Neural progenitor cell (in vitro differentiated cells): ENCODE results near the gene PPP1CA. TPM values are rescaled to one million over a fixed set of nuclear protein-coding genes. Genes with fewer than 3 reads are reported as not detected.

ENCODE experiments used
- DNase-seq: peaks from one replicate; pipeline ENCODE4 v3.0.0-alpha.2; 2016; ENCODE audit warnings: low spot score
- H2AFZ ChIP-seq: fragments of 200-600 bp; sonication (generic); replicated peaks from 2 replicates; pipeline ENCODE4 v1.6.1; 2016; ENCODE audit warnings: antibody characterized with exemption
- H3F3A ChIP-seq: fragments of 200-600 bp; sonication (generic); 2 replicates; pipeline ENCODE4 v1.6.1; 2016; ENCODE audit warnings: antibody characterized with exemption, low read depth
- H3K27ac ChIP-seq: fragments of 200-600 bp; sonication (generic); 2 replicates; pipeline ENCODE4 v1.5.1; 2016; ENCODE audit warnings: mild to moderate bottlenecking
- H3K27me3 ChIP-seq: fragments of 200-600 bp; sonication (generic); 2 replicates; pipeline ENCODE4 v1.6.1; 2016; ENCODE audit warnings: mild to moderate bottlenecking, moderate library complexity
- H3K36me3 ChIP-seq: fragments of 200-600 bp; sonication (generic); 2 replicates; pipeline ENCODE4 v1.5.1; 2016
- H3K4me1 ChIP-seq: fragments of 200-600 bp; sonication (generic); 2 replicates; pipeline ENCODE4 v1.6.1; 2016; ENCODE audit warnings: mixed run types
- H3K4me2 ChIP-seq: fragments of 200-600 bp; sonication (generic); 2 replicates; pipeline ENCODE4 v1.6.1; 2016
- H3K4me3 ChIP-seq: fragments of 200-600 bp; sonication (generic); 2 replicates; pipeline ENCODE4 v1.5.1; 2016
- H3K79me2 ChIP-seq: fragments of 200-600 bp; sonication (generic); 2 replicates; pipeline ENCODE4 v1.6.1; 2016; ENCODE audit warnings: low read depth
- H3K9ac ChIP-seq: fragments of 200-600 bp; sonication (generic); 2 replicates; pipeline ENCODE4 v1.6.1; 2016
- H3K9me3 ChIP-seq: fragments of 200-600 bp; sonication (generic); 2 replicates; pipeline ENCODE4 v1.5.1; 2016; ENCODE audit warnings: low read depth
- H4K20me1 ChIP-seq: fragments of 200-600 bp; sonication (generic); 2 replicates; pipeline ENCODE4 v1.6.1; 2016; ENCODE audit warnings: low read depth
- H3K27ac Mint-ChIP-seq: 3 replicates; pipeline ENCODE4 v1.8.0; 2021; ENCODE audit warnings: mixed read lengths
- H3K27me3 Mint-ChIP-seq: 2 replicates; pipeline ENCODE4 v1.8.0; 2022; ENCODE audit warnings: low read depth, mild to moderate bottlenecking, inconsistent platforms, moderate library complexity, mixed read lengths; ENCODE audit not compliant: insufficient read depth
- H3K36me3 Mint-ChIP-seq: 3 replicates; pipeline ENCODE4 v1.8.0; 2021; ENCODE audit warnings: mixed read lengths
- H3K4me1 Mint-ChIP-seq: 3 replicates; pipeline ENCODE4 v1.8.0; 2021; ENCODE audit warnings: mixed read lengths
- H3K4me3 Mint-ChIP-seq: 3 replicates; pipeline ENCODE4 v1.8.0; 2021; ENCODE audit warnings: mild to moderate bottlenecking, moderate library complexity, mixed read lengths
- H3K9me3 Mint-ChIP-seq: 3 replicates; pipeline ENCODE4 v1.8.0; 2020; ENCODE audit warnings: mixed read lengths
- CTCF ChIP-seq: fragments of 200-600 bp; sonication (generic); IDR thresholded peaks from 2 replicates; pipeline ENCODE4 v1.5.1; 2017; ENCODE audit warnings: antibody characterized with exemption, mild to moderate bottlenecking
- EZH2 ChIP-seq: fragments of 200-600 bp; sonication (generic); IDR thresholded peaks from 2 replicates; pipeline ENCODE4 v1.6.1; 2017; ENCODE audit warnings: antibody characterized with exemption, mild to moderate bottlenecking, moderate library complexity
- EZH2phosphoT487 ChIP-seq: fragments of 200-600 bp; sonication (generic); IDR thresholded peaks from 2 replicates; pipeline ENCODE4 v1.6.1; 2017; ENCODE audit warnings: antibody characterized with exemption
- total RNA-seq: library from RNA; depleted of rRNA; stranded (reverse); fragments of >200 nt; gene quantifications from 2 replicates; pipeline ENCODE4 v1.2.3, GENCODE V29; 2015; ENCODE audit warnings: low replicate concordance

PPP1CA gene
- total RNA-seq, 1 donor from 2014 or later, result 102 TPM

DNA sequence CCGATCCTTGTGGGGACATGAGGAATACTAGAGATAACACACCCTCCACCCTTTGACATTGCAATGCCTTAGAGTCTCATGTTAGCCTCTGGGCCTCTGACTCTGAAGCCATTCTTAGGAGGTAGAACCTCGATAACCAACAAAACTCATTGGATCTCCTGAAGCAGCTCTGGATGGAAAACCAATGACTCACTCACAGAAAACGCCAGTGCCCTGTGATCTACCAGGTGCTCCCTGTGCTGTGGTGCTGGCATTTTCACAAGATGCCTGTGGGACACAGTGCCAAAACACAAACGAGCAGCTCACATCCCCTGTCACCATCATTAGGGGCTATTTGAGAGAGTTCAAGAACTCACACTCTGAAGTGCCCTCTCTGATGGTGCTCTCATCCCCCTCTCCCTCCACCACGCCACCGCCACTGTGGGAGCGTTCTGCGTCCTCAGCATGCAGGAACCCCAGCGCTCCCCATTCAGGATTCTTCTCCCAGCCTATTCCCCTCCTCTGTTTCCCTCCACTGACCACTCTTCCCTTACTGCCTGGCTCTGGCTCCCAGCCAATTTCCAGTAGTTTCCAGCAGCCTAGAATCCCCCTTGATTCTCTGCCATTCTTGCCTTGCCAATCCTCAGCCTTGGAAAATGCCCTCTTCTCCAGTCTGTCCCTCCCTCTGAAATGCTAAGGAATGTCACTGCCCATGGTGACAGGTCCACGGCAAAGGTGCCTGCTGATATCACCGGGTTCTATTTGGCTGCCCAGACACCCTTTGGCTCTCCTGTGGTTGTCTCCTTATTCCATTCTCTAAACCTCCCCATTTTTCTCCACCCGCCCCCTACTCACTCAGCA lies 43.6 kb downstream of the PPP1CA start:
- no peak overlapping the region for H3K27ac ChIP-seq
- H3F3A ChIP-seq, result peaks cover 19% of the 10 kb centered on the region
- H3K4me2 ChIP-seq, result no peak overlapping the region
- Mint-ChIP-seq H3K36me3 (peaks cover 2% of the 10 kb centered on the region), H3K4me3 (peak overlapping the region; percentile 3), H3K27me3 (peaks cover 6% of the 10 kb centered on the region), H3K4me1 (peaks cover 32% of the 10 kb centered on the region), H3K27ac (peak overlapping the region; percentile 18), H3K9me3 (peaks cover 2% of the 10 kb centered on the region)
- peaks cover 32% of the 10 kb centered on the region for H3K4me1 ChIP-seq
- no peak for DNase-seq
- H3K36me3 ChIP-seq, result no peaks in the 10 kb centered on the region
- no peaks in the 10 kb centered on the region for H3K9me3 ChIP-seq
- TF ChIP-seq EZH2phosphoT487, result no peak
- TF ChIP-seq EZH2, result no peak
- no peak for TF ChIP-seq CTCF
- H4K20me1 ChIP-seq, result no peaks in the 10 kb centered on the region
- H3K9ac ChIP-seq, result no peak overlapping the region
- no peak overlapping the region for H3K4me3 ChIP-seq
- no peaks in the 10 kb centered on the region for H3K27me3 ChIP-seq
- no peak overlapping the region for H2AFZ ChIP-seq
- H3K79me2 ChIP-seq, result no peaks in the 10 kb centered on the region

GRCh38 chr11:67356864-67357561 lies 44.6 kb downstream of the PPP1CA start:
- Histone ChIP-seq H3K27me3 (no peaks in the 10 kb centered on the region), H3F3A (peaks cover 21% of the 10 kb centered on the region), H3K4me2 (peak overlapping the region; percentile 60), H3K27ac (no peak overlapping the region), H3K36me3 (no peaks in the 10 kb centered on the region), H4K20me1 (no peaks in the 10 kb centered on the region), H3K4me1 (peaks cover 38% of the 10 kb centered on the region), H2AFZ (no peak overlapping the region), H3K79me2 (no peaks in the 10 kb centered on the region), H3K4me3 (no peak overlapping the region), H3K9me3 (no peaks in the 10 kb centered on the region), H3K9ac (no peak overlapping the region)
- Mint-ChIP-seq H3K27me3 (peaks cover 6% of the 10 kb centered on the region), H3K27ac (peak overlapping the region; percentile 26), H3K9me3 (peaks cover 2% of the 10 kb centered on the region), H3K4me3 (no peak overlapping the region), H3K4me1 (peaks cover 34% of the 10 kb centered on the region), H3K36me3 (peaks cover 2% of the 10 kb centered on the region)
- TF ChIP-seq EZH2phosphoT487, result no peak
- peak; percentile 96 for TF ChIP-seq CTCF
- DNase-seq, result peak; percentile 90

- Histone ChIP-seq H3F3A (peaks cover 23% of the 10 kb centered on the region), H3K4me2 (peak overlapping the region; percentile 60), H3K27ac (no peak overlapping the region), H4K20me1 (no peaks in the 10 kb centered on the region), H3K79me2 (no peaks in the 10 kb centered on the region), H3K4me1 (peaks cover 38% of the 10 kb centered on the region), H3K9ac (no peak overlapping the region), H2AFZ (no peak overlapping the region), H3K27me3 (no peaks in the 10 kb centered on the region), H3K4me3 (no peak overlapping the region), H3K36me3 (no peaks in the 10 kb centered on the region), H3K9me3 (no peaks in the 10 kb centered on the region)
- peaks cover 35% of the 10 kb centered on the region for H3K4me1 Mint-ChIP-seq
- no peak for DNase-seq
- peaks cover 2% of the 10 kb centered on the region for H3K9me3 Mint-ChIP-seq
- H3K27ac Mint-ChIP-seq, result peak overlapping the region; percentile 26
- TF ChIP-seq EZH2, result no peak
- no peak for TF ChIP-seq EZH2phosphoT487
- TF ChIP-seq CTCF, result no peak
- H3K4me3 Mint-ChIP-seq, result no peak overlapping the region
- peaks cover 2% of the 10 kb centered on the region for H3K36me3 Mint-ChIP-seq
- peaks cover 6% of the 10 kb centered on the region for H3K27me3 Mint-ChIP-seq
Observed at GRCh38 chr11:67356387-67356863, 45.2 kb downstream of the PPP1CA start.
